ENCODE data around the gene SLC22A12.

SLC22A12 gene

GRCh38 chr11:64601605-64602465, 10.8 kb downstream of the SLC22A12 start:
- Histone ChIP-seq H3K18ac (ENCODE audit: low read length) (no peak overlapping the region), H2BK5ac (ENCODE audit: low read length) (no peak overlapping the region), H4K5ac (ENCODE audit: low read length) (no peak overlapping the region), H3K4me1 (ENCODE audit: control insufficient read depth, low read depth, low read length) (no peaks in the 10 kb centered on the region), H4K8ac (ENCODE audit: low read depth, low read length) (no peak overlapping the region), H2BK15ac (replicated peaks; ENCODE audit: low read depth) (no peak overlapping the region), H2AK5ac (ENCODE audit: low read length) (no peak overlapping the region), H3K27me3 (ENCODE audit: insufficient read depth, low read length, poor library complexity) (no peaks in the 10 kb centered on the region), H3K4ac (ENCODE audit: low read depth, low read length) (no peak overlapping the region), H3K9ac (ENCODE audit: low read length) (no peak overlapping the region), H3K27ac (ENCODE audit: low read depth, low read length) (no peak overlapping the region), H3K23ac (ENCODE audit: low read length) (no peak overlapping the region), H3K4me2 (ENCODE audit: low read length) (no peak overlapping the region), H3K36me3 (ENCODE audit: control insufficient read depth, insufficient read depth, low read length) (no peaks in the 10 kb centered on the region), H3K4me3 (ENCODE audit: low read length) (no peak overlapping the region), H2BK120ac (ENCODE audit: low read depth, low read length) (no peak overlapping the region), H3K79me2 (ENCODE audit: control insufficient read depth, insufficient read depth, low read length) (no peaks in the 10 kb centered on the region), H3K79me1 (ENCODE audit: low read length) (no peaks in the 10 kb centered on the region), H3K56ac (ENCODE audit: low read length) (no peak overlapping the region)
- DNase-seq: no peak
- WGBS (ENCODE audit: extremely low coverage, insufficient coverage, low lambda C conversion rate): no CpG with 5 or more reads among the region's 12 CpGs

GRCh38 chr11:64602466-64603070, 11.5 kb downstream of the SLC22A12 start:
- Histone ChIP-seq H4K8ac (ENCODE audit: low read depth, low read length) (no peak overlapping the region), H4K5ac (ENCODE audit: low read length) (no peak overlapping the region), H3K23ac (ENCODE audit: low read length) (no peak overlapping the region), H2AK5ac (ENCODE audit: low read length) (no peak overlapping the region), H2BK15ac (replicated peaks; ENCODE audit: low read depth) (no peak overlapping the region), H3K27ac (ENCODE audit: low read depth, low read length) (no peak overlapping the region), H3K56ac (ENCODE audit: low read length) (no peak overlapping the region), H3K36me3 (ENCODE audit: control insufficient read depth, insufficient read depth, low read length) (no peaks in the 10 kb centered on the region), H3K79me1 (ENCODE audit: low read length) (no peaks in the 10 kb centered on the region), H3K4ac (ENCODE audit: low read depth, low read length) (no peak overlapping the region), H3K9ac (ENCODE audit: low read length) (no peak overlapping the region), H2BK5ac (ENCODE audit: low read length) (no peak overlapping the region), H3K4me2 (ENCODE audit: low read length) (no peak overlapping the region), H3K27me3 (ENCODE audit: insufficient read depth, low read length, poor library complexity) (no peaks in the 10 kb centered on the region), H3K4me1 (ENCODE audit: control insufficient read depth, low read depth, low read length) (no peaks in the 10 kb centered on the region), H3K4me3 (ENCODE audit: low read length) (no peak overlapping the region), H3K18ac (ENCODE audit: low read length) (no peak overlapping the region), H2BK120ac (ENCODE audit: low read depth, low read length) (no peak overlapping the region), H3K79me2 (ENCODE audit: control insufficient read depth, insufficient read depth, low read length) (no peaks in the 10 kb centered on the region)
- DNase-seq: no peak
- no CpG with 5 or more reads among the region's 10 CpGs for WGBS (ENCODE audit: extremely low coverage, insufficient coverage, low lambda C conversion rate)

GRCh38 chr11:64603411-64604110, 12.5 kb downstream of the SLC22A12 start:
- Histone ChIP-seq H2BK15ac (replicated peaks; ENCODE audit: low read depth) (no peak overlapping the region), H3K9ac (ENCODE audit: low read length) (no peak overlapping the region), H3K79me2 (ENCODE audit: control insufficient read depth, insufficient read depth, low read length) (no peaks in the 10 kb centered on the region), H3K79me1 (ENCODE audit: low read length) (no peaks in the 10 kb centered on the region), H4K5ac (ENCODE audit: low read length) (no peak overlapping the region), H2BK5ac (ENCODE audit: low read length) (no peak overlapping the region), H3K23ac (ENCODE audit: low read length) (no peak overlapping the region), H3K27ac (ENCODE audit: low read depth, low read length) (no peak overlapping the region), H3K56ac (ENCODE audit: low read length) (no peak overlapping the region), H4K8ac (ENCODE audit: low read depth, low read length) (no peak overlapping the region), H2BK120ac (ENCODE audit: low read depth, low read length) (no peak overlapping the region), H3K18ac (ENCODE audit: low read length) (no peak overlapping the region), H3K4me1 (ENCODE audit: control insufficient read depth, low read depth, low read length) (no peaks in the 10 kb centered on the region), H2AK5ac (ENCODE audit: low read length) (no peak overlapping the region), H3K36me3 (ENCODE audit: control insufficient read depth, insufficient read depth, low read length) (no peaks in the 10 kb centered on the region), H3K4me3 (ENCODE audit: low read length) (no peak overlapping the region), H3K4ac (ENCODE audit: low read depth, low read length) (no peak overlapping the region), H3K27me3 (ENCODE audit: insufficient read depth, low read length, poor library complexity) (no peaks in the 10 kb centered on the region), H3K4me2 (ENCODE audit: low read length) (no peak overlapping the region)
- DNase-seq: no peak
- WGBS (ENCODE audit: extremely low coverage, insufficient coverage, low lambda C conversion rate): no CpG with 5 or more reads among the region's 10 CpGs

- Histone ChIP-seq H3K79me1 (ENCODE audit: low read length) (no peaks in the 10 kb centered on the region), H3K9ac (ENCODE audit: low read length) (no peak overlapping the region), H3K18ac (ENCODE audit: low read length) (no peak overlapping the region), H3K27ac (ENCODE audit: low read depth, low read length) (no peak overlapping the region), H3K79me2 (ENCODE audit: control insufficient read depth, insufficient read depth, low read length) (no peaks in the 10 kb centered on the region), H2BK15ac (replicated peaks; ENCODE audit: low read depth) (no peak overlapping the region), H3K36me3 (ENCODE audit: control insufficient read depth, insufficient read depth, low read length) (no peaks in the 10 kb centered on the region), H2BK120ac (ENCODE audit: low read depth, low read length) (no peak overlapping the region), H2AK5ac (ENCODE audit: low read length) (no peak overlapping the region), H3K4me2 (ENCODE audit: low read length) (no peak overlapping the region), H3K4ac (ENCODE audit: low read depth, low read length) (no peak overlapping the region), H4K8ac (ENCODE audit: low read depth, low read length) (no peak overlapping the region), H3K56ac (ENCODE audit: low read length) (no peak overlapping the region), H4K5ac (ENCODE audit: low read length) (no peak overlapping the region), H3K4me3 (ENCODE audit: low read length) (no peak overlapping the region), H3K23ac (ENCODE audit: low read length) (no peak overlapping the region), H2BK5ac (ENCODE audit: low read length) (no peak overlapping the region), H3K27me3 (ENCODE audit: insufficient read depth, low read length, poor library complexity) (no peaks in the 10 kb centered on the region), H3K4me1 (ENCODE audit: control insufficient read depth, low read depth, low read length) (no peaks in the 10 kb centered on the region)
- DNase-seq: peak; percentile 46
- WGBS (ENCODE audit: extremely low coverage, insufficient coverage, low lambda C conversion rate): no CpG with 5 or more reads among the region's 7 CpGs
Observed at GRCh38 chr11:64604458-64605243, 13.6 kb downstream of the SLC22A12 start.

- Histone ChIP-seq H2AK5ac (ENCODE audit: low read length) (no peak overlapping the region), H3K27ac (ENCODE audit: low read depth, low read length) (no peak overlapping the region), H3K23ac (ENCODE audit: low read length) (no peak overlapping the region), H2BK120ac (ENCODE audit: low read depth, low read length) (no peak overlapping the region), H3K27me3 (ENCODE audit: insufficient read depth, low read length, poor library complexity) (no peaks in the 10 kb centered on the region), H3K79me2 (ENCODE audit: control insufficient read depth, insufficient read depth, low read length) (no peaks in the 10 kb centered on the region), H2BK5ac (ENCODE audit: low read length) (no peak overlapping the region), H2BK15ac (replicated peaks; ENCODE audit: low read depth) (no peak overlapping the region), H3K4ac (ENCODE audit: low read depth, low read length) (no peak overlapping the region), H3K36me3 (ENCODE audit: control insufficient read depth, insufficient read depth, low read length) (no peaks in the 10 kb centered on the region), H3K9ac (ENCODE audit: low read length) (no peak overlapping the region), H3K18ac (ENCODE audit: low read length) (no peak overlapping the region), H3K4me3 (ENCODE audit: low read length) (no peak overlapping the region), H3K56ac (ENCODE audit: low read length) (peak overlapping the region; percentile 7), H4K8ac (ENCODE audit: low read depth, low read length) (no peak overlapping the region), H4K5ac (ENCODE audit: low read length) (no peak overlapping the region), H3K4me1 (ENCODE audit: control insufficient read depth, low read depth, low read length) (no peaks in the 10 kb centered on the region), H3K4me2 (ENCODE audit: low read length) (no peak overlapping the region), H3K79me1 (ENCODE audit: low read length) (no peaks in the 10 kb centered on the region)
- WGBS (ENCODE audit: extremely low coverage, insufficient coverage, low lambda C conversion rate): no CpG with 5 or more reads among the region's 10 CpGs
- no peak for DNase-seq
Observed at GRCh38 chr11:64605244-64605560, 14.2 kb downstream of the SLC22A12 start.

All from mesendoderm (in vitro differentiated cells).